Renal cortex interstitium (tissue), 11 donors: ENCODE results near the gene SS18L1. TPM values are rescaled to one million over a fixed set of nuclear protein-coding genes. Genes with fewer than 3 reads are reported as not detected.

Source experiments
- DNase-seq, 11 donors: peaks; one replicate each; pipeline ENCODE4 v3.0.0-alpha.2; 2013; ENCODE audit warnings: low read depth in 9 of 11, low spot score in 4 of 11; ENCODE audit errors: extremely low read depth in 1 of 11
- polyA plus RNA-seq, 3 donors: library from polyadenylated mRNA; unstranded; fragments of 120-200 nt; gene quantifications; one replicate each; pipeline ENCODE4 v1.2.1, GENCODE V29; 2013; ENCODE audit not compliant: insufficient read length in 3 of 3

SS18L1 gene
- polyA plus RNA-seq, 3 donors = 18.6 to 25.7 (median 19.7) TPM

DNA sequence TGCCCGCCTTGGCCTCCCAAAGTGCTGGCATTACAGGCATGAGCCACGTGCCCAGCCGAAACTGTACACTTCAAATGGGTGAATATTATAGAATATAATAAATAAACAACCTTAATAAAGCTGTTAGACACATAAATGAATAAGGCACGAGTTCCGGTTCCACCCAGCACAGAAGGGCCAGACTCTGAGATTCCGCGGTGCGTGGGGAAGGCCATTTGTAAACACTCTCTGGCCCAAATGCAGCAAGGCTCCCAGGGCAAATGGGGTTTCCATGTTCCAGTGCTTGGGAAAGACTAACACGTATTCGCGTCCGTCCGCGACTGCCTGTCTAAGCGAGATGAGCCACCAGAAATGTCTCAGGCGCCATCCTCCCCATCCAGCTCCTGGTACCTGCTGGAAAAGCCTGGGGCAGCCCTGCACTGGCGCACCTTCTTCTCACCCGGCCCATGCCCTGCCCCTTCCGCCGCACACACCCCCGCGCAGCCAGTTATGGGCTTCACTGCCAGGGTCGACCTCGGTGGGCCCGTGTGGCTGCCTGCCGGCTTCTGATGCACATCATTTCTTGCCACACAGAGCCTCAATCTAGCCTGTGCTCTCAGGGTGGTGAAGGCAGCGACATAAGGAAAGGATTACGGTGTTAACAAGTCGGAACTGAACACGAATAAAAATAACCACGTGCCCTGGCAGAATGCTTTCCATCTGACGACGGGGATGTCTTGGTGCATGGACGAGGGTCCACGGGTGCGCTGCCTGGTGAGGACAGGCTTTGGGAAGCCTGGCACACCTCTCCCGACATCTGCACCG lies 26.8 kb upstream of the SS18L1 start:
- DNase-seq = no peak

DNA sequence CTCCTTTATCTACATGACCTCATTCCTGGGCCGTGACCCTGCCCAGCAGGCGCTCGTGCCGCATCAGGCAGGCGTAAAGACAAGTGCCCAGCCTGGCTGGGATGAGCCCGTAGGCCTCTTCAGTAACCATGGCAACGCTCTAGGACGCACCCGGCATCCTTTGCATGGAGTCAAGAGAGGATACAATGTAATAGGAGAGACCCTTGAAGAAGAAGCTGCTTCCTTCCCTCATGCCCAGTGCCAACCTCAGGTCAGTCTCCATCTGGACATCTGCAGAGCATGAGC lies 26.3 kb upstream of the SS18L1 start:
- no peak for DNase-seq

DNA sequence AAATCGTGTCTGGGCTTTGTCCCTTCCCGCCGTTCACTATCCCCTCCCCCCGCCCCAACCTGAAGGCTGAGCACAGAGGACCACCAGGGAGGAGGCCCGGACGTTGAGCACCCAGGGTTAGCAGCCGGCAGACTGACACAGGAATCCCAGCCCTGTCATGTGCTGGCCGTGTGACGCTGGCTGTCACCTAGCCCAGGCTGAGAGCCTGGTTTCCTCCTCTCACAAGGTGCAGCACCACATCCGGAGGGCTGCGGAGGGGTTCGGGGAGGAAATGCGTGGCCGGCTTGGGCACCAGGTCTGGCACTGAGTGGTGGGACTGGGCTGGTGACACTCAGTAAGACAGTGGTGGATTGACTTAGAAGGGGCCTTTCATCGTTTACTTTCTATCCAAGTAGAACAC lies 25.9 kb upstream of the SS18L1 start:
- DNase-seq = no peak

DNA sequence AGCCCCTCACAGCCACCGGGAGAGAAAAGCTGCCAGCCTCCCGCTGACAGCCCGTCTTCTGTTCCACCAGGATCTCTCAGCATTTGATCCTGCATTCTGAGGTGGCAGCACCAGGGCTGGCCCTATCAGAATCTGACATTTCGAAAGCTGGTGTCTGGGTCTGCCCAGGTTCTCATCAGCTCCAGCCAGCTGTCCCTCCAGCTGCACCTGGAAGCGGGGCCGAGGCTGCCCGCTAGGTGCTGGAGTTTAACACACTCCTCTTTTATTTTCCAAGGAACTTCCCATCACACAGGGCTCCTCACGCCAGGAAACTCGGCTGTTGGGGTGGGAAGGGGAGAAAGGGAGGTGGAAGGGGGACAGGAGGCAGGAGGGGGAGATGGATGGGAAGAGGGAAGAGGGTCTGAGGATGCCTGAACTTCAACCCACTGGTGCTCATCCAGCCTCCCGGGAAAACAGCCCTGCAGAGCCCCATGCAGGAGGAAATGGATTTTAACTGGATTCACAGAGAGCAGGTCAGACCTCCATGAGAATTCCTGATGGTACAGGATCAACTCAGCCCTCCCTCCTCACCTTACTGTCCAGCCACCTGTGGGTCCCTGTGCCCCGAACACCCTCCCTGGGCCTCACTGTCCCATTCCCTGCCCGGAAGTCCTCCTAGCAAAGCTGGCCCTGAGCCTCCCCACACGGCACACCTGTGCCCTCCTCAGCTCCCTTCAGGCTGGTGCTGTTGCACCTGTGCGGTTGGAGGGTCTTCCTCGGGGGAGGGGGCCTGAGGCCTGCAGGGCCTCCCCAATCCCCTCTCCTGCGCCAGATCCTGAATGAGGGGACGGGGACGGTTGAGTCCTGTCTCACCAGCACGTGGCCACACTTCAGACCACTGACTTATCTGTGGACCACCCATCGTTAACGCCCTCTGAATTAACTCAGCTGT lies 25.2 kb upstream of the SS18L1 start:
- no peak for DNase-seq

DNA sequence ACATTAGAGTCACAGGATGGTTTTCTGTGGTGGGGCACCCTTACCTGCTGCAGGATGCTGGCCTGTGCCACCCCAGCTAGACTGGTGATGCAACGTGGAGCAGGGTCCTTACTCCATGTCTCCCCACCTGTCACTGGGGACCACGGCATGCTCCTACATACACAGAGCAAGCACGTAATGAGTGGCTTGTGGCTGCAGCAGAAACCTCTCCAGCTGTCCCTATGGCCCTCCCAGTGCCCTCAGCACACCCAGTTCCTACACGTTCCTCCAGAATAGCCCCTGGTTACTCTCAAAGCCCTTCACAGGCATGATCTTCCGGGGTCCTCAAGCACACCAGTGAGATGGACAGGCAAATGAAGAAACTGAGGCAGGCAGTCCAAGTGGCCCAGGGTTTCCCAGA lies 24.5 kb upstream of the SS18L1 start:
- no peak for DNase-seq

DNA sequence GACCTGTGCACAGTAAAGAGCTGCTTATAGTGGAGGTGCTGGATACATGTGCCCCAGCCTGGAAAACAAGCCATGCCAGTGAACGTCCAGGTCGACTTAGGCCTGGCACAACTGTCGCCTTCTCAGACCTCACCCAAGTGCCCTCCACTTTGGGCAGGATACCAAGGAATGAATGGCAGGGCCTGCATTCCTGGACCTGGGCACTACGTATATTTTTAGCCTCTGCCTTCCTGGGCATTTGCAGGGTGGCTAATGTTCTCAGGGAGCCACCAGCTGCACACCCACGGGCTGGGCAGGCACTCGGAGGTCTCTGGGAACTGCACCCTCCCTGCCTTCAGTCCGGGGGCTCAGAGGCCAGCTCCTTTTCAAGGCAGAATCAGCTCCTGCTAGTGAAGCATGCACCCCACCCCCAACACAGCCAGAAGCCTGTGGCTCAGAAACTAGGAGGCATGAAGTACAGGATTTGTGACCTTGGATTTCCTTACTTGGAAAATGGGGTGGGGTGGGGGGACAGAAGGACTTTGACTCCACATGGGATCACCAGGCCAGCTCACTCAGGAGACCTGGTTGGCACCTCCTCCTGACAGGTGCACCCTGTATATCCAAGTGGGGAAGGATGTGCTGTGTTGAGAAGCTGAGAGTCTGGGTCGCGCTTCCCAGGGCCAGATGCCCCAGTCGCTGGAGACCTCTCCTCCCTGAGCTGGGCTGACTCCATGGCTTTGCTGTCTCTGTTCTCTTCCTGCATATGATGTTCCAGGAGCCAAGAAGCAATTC lies 23.8 kb upstream of the SS18L1 start:
- DNase-seq = no peak

DNA sequence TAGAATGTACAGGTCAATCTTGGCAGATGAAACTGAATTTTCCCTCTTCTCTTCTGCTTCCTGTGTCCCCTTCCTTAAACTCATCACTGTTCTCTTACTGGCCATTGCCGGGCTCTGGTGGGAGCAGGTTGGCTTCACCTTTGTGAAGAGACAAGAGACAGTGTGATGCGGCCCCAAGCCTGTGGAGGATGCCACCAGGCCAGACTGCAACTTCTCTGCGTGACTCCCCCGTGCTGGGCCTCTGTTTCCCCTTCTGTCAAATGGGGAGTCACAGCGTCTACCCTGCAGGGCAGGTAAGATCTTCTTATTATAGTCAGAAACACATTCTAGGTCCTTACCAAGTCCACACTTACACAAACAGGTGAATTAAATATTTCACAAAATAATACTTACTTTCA lies 23.2 kb upstream of the SS18L1 start:
- DNase-seq = no peak

DNA sequence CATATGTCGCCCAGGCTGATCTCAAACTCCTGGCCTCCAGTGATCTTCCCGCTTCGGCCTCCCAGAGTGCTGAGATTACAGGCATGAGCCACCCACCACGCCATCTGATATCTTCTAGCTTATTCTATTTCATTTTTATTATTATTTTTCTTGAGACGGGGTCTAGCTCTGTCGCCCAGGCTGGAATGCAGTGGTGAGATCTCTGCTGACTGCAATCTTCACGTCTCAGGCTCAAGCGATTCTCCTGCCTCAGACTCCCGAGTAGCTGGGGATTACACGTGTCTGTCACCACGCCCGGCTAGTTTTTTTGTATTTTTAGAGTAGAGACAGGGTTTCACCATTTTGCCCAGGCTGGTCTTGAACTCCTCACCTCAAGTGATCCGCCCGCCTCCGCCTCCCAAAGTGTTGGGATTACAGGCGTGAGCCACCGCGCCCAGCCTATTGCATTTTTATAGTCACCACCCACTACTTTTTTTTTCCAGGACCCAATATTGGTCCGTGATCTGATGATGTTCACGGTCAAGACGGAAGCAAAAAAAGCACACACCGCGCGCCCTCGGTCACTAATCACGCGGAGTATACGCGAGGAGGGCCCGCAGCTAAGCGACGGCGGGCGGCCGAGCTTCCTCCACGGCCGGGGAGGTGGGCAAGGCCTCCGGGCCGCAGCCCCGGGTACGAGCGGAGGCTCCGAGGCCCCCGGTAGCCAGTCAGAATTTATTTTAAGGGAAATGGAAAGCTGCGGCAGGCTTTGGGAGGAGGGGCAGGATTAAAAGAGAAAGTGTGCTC lies 22.4 kb upstream of the SS18L1 start:
- DNase-seq = no peak

DNA sequence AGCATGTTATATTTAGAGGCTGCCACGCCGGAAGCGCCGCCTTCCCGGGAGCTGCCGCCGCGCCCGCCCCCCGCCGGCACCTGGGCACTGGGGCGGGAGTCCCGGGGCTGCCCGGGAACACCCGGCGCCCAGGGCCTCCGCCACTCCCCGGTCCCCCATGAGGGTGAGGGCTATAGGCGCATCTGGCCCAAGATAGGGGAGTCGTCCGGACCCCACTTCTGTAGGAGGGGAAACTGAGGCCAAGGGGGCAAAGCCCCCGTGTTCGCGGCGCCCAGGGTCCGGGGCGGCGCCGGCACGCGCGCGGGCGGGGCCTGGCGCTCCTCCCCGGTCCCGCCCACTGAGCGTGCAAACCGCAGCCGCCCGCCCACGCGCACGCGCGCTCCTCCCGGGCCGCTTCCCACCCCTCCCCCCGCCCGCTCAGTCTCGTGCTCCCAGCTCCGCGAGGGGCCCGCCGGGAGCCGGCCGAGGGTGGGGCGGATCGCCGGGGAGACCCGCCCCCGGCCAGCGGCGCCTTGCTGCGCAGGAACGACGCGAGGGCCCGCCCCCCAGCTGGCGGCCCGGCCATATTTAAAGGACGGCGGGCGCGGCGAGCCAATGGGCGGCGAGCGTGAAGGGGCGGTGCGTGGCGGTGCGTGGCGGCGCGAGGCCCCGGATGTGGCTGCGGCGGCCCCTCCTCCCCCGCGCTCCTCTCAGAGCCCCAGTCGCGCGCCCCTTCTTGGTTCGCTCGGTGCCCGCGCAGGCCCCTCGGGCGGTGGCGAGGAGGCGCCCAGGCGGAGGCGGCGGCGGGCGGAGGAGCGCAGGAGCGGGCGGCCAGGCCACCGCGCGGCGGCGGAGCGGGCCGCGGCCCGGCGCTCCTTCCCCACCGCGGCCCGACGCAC lies 21.6 kb upstream of the SS18L1 start, which contains the start of gene LSM14B:
Gene LSM14B (plus strand): TSS at position 700 of the 878 bp plus-strand sequence. CDS start 192 bp downstream, outside the sequence.
- peak; percentile 88 to 98 (median 97) for DNase-seq

DNA sequence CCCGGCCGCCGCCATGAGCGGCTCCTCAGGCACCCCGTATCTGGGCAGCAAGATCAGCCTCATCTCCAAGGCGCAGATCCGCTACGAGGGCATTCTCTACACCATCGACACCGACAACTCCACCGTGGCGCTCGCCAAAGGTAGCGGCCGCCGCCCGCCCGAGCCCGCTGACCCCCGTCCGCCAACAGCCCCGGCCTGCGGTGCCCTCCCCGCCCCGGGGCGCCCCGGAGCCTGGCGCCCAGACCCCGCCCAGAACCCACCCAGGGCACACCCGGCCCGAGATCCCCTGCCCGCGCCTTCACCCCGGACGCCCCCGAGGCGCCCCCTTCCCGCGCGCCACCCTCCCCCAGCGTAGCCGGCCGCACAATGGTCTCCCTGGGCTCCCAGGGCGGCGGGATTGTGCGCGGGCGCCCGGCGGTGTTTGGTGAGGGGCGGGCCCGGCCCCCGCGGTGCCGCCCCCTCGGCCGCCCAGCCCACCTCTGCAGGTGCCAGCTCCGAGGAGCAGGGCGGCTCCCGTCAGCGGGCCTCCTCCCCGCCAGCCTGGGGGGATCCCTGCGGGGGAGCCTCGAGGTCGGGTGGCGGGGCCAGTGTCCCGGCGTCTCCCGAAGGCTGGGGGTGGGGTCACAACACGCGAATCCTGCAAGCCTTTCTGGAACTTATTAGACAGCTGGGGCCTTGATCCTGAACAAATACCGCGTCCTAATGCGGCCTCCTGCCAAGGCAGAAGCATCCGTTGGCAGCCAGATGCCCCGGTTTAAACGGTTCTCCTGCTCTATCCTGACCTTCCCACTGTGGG lies 20.7 kb upstream of the SS18L1 start:
- DNase-seq = no peak

DNA sequence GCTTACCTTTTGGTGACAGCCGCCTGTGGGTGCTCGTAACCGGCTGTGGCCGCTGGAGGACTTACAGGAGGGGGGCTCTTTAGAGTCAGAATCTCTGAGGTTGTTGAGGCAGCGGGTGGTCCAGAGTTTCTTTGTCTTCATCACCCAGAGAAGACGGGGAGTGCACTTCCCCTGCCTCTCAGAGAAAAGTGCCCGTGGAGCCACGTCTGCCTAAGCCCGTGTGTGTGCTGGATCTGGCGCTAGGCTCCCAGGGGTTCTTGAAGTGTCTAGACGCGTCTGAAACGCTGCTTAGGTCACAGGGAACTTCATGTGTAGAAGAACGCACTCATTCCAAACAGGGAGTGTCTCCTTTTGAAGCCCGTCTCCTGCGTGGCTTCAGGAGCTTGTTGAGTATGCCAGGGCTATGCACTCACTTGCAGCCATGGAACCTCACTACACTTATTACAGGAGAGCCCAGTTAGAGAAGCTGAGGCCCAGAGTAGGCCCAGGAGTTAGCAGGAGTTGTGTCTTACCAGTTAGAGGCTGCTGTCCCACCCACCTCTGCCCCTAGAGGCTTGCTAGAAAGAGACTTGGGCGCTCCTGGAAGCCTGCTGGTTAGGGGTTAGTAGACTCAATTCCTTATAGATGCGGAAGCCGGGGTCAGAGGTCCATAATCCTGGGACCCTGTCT lies 20.0 kb upstream of the SS18L1 start:
- no peak for DNase-seq

DNA sequence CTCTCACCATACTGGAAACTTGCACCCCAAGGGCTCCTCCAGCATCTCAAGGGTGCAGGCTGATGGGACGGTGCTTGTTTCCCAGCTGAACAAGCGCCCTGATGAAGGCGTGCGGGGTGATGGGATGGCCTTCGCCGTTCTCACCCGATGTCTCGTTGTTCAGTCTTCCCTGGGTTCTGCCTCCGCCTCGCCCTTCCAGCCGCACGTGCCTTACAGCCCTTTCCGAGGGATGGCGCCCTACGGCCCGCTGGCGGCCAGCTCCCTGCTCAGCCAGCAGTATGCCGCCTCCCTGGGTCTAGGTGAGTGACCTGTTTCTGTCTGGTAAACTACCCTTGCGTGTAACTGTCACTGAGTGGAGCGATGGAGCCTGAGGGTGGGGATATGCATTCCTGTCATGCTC lies 17.4 kb upstream of the SS18L1 start:
- no peak for DNase-seq

DNA sequence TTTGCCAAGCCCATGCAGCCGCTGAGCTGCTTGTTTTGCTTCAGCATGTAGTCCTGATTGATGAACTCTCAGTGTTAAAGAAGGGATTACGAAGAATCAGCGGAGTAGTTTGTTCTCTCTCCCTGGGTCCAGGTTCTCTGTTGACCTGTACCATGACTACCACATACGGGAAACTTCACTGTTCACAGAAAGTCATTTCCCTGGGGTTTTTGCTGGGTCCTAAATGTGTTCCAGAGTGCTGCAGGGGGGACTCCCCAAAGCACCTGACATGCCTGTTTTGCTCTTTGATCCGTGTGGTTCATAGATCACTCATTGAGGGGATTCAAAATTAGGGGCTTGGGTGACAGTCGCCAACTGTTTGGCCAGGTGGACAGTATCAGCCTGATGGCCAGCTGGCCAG lies 15.8 kb upstream of the SS18L1 start:
- no peak for DNase-seq

DNA sequence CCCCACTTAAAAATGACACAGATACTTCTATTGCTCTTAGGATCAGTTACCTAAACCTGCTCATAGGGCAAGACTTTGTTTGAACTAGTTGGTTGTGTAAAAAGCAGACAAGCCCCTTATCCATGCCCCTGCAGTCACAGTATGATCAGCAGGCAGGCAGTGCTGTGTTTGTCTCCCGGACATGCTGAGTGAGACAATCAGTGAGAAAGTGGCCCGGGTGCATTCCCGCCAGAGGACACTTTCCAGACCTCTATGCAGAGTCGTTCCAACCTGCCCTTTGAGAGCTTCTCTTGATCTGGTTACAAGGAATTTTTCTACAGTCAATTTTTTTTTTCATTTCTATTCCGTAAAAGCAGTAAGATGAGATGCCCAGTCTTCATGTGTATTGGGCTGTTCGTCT lies 15.1 kb upstream of the SS18L1 start:
- DNase-seq = no peak

DNA sequence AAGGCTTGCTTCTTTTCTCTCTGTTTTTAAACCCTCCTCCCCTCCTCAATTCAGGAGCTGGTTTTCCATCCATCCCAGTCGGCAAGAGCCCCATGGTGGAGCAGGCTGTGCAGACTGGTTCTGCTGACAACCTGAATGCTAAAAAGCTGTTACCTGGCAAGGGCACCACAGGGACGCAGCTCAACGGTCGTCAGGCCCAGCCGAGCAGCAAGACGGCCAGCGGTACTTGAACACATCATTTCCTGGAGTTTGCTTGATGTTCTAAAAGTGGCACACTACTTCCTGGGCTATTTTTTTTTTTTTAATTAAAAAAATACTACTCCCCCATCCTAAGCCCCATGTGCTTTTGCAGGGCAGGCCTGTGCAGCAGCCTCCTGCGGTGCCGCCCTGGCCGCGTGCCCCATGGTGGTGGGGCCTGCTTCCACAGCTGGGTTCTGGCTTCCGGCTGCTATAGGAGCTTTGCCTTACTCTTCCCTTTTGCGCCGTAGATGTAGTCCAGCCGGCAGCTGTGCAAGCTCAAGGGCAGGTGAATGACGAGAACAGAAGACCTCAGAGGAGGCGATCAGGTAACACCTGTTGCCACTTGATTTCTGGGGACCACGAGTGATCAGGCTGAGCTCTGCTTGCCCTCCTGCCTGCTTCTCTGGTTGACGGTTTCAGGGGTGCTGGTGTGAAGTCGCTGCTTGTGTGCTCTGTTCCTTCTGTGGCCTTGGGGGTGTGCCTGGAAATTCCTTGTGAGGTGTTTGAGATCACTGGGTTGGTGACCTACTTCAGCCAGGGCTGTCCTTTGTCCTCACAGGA lies 13.6 kb upstream of the SS18L1 start:
- DNase-seq = no peak
